GM21447 (cell line): ENCODE data around the gene AKT1S1.

ENCODE experiments used
- ATAC-seq: cut with Tn5 transposase; IDR thresholded peaks from one replicate; pipeline ENCODE4 v1.9.1; 2021; ENCODE audit not compliant: unreplicated experiment

The AKT1S1 gene

DNA sequence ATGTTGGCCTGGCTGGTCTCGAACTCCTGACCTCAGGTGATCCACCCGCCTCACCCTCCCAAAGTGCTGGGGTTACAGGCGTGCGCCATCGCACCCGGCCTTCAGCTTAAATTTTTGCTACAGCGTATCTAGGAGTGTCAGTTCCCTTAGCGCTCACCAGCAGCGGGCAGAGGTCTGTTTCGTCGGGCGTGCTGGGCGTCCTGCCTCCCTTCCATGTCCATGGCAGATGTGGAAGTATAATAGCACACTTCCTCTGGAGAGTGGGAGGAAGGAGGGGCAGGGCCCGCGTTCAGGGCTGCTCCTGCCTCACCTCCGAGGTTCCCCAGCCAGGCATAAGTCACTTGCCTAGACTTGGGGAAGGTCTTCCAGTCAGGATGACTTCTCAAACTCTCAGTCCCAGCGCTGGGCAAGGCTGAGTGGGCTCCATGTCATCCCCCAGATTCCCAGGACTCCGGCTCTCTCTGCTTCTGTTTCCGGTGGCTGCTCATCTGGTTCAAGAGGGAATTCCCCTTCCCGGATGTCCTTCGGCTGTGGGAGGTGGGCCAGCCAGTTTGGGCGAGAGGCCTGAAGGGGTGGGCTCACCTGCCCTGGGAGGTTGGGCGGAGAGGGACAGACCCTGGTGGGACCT is 10.0 kb upstream of the AKT1S1 start:
- ATAC-seq: no peak

DNA sequence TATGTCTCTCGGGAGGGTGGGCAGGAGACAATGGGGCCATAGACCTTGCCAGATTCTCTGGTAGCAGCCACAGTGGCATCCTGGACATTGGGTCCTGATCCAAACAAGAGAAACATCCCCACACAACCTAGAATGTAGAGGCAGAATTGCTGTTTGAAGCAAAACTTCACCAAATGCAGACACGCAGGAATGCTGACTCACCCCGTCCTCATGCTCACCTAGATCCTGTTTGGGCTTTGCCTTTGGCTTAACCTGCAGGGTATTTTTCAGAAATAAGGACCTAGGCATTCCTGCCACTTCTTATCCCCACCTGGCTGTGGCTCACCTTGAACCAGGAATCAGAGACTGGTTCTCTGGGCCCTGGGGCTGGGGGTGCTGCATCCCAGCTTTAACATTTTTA is 7.6 kb upstream of the AKT1S1 start:
- ATAC-seq: no peak

DNA sequence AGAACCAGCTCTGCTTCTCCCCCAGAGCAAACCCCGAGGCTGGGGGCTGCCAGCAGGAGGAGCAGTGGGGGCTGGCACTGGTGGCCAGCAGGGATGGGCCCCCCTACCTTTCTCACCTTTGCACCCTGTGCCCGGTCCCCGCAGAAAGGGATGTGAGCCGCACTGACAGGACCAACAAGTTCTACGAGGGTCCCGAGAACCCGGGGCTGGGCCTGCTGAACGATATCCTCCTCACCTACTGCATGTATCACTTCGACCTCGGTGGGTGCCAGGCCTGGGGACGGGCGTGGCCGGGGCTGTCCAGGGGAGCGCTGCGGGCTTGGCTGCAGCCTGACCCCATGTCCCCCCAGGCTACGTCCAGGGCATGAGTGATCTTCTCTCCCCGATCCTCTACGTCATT is 7.0 kb upstream of the AKT1S1 start:
- no peak for ATAC-seq

DNA sequence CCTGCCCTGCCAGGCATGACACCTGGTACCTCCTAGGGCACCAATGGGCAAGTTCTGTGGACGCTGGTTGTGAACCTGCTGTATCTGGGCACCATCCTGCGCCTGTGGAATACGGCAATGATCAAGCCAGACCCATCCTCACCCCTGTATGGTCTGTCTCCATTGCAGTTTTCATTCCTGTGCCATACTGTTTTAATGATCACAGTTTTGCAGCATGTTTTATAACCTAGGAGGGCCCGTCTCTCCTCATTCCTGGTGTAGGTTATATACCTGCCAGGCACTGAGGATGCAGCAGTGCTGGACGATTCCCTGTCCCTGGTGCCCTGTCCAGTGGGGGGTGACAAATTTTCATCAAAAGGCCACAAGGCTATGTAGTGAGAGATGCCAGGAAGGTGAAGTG is 5.9 kb upstream of the AKT1S1 start:
- ATAC-seq: no peak

DNA sequence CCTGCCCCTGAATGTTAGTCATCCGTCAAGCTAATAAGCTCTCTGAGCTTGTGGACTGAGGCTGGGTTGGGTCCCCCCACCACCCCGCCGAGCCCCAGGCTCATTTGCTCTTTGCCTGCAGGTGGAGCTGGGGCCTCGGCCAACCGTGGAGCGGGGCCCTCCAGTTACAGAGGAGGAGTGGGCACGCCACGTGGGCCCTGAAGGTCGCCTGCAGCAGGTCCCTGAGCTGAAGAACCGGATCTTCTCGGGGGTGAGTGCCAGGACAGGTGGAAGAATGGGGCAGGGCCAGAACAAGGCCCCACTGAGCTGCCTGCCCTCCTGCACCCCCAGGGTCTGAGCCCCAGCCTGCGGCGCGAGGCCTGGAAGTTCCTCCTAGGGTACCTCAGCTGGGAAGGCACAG is 5.5 kb upstream of the AKT1S1 start:
- no peak for ATAC-seq

DNA sequence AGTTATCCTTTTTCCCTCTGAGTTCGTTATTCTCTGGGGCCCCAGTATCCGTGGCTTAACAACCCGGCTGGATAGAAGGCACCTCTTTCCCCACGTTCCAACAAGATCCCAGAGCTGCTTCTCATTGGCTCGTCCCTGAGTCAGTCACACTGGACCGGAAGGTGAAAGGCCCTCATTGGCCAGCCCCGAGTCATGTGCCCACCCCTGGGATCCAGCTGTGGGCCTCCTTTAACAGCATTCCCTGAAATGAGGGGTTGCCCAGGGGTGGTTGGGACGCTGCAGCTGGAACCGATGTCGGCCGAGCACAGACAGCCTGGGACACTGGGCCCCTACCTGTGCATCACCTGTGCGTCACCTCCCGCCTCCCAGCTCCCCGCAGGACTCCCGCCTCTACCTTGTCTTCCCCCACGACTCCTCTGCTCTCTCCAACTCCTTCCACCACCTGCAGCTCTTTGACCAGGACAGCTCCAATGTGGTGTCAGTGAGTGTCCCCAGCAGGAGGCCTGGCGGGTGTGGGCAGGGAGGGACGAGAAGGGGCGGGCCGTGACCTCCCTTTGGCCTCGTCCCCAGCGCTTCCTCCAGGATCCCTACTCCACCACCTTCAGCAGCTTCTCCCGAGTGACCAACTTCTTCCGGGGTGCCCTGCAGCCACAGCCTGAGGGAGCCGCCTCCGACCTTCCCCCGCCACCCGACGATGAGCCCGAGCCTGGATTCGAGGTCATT is 4.7 kb upstream of the AKT1S1 start:
- no peak for ATAC-seq

DNA sequence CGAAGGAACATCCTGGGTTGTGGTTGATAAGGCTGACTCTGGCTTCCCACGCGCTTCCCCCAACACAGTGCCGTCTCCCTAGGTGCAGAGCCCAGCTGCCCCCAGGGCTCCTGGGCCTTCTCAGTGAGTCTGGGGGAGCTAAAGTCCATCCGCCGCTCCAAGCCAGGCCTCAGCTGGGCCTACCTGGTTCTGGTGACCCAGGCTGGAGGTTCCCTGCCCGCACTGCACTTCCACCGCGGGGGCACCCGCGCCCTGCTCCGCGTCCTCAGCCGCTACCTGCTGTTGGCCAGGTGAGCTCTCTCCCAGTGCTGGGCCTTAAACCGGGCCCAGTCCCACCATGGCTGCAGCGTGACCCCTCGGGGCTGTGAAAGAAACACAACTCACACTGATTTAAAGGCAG is 4.0 kb upstream of the AKT1S1 start:
- no peak for ATAC-seq

DNA sequence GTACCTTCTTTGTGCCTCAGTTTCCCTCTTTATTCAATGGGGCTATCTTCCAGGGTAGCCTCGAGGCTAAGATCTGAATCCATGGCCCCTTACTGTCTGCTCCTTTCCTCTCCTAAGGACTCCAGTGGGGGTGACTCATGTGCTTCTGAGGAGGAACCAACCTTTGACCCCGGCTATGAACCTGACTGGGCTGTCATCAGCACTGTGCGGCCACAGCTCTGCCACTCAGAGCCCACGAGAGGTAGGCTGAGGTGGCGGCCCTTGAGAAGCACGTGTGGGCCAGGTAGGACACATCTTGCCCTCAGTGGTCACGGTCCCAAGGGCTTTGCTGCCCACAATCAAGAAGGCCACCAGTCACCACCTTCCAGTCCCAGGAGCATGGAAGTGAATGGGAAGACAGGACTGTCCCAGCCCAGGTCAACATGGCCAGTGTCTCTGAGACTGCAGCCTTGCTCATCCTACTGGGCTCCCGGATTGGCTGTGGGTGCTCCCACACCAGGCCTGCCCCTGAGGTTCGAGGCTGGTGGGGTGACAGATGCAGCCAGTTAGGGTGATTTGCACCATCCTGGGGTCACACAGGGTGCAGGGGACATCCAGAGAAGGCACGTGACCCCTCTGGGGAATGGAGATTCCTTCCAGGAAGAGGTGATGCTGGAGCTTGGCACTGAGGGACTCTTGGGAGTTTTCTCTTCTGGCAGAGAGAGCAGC is 3.2 kb upstream of the AKT1S1 start:
- no peak for ATAC-seq

DNA sequence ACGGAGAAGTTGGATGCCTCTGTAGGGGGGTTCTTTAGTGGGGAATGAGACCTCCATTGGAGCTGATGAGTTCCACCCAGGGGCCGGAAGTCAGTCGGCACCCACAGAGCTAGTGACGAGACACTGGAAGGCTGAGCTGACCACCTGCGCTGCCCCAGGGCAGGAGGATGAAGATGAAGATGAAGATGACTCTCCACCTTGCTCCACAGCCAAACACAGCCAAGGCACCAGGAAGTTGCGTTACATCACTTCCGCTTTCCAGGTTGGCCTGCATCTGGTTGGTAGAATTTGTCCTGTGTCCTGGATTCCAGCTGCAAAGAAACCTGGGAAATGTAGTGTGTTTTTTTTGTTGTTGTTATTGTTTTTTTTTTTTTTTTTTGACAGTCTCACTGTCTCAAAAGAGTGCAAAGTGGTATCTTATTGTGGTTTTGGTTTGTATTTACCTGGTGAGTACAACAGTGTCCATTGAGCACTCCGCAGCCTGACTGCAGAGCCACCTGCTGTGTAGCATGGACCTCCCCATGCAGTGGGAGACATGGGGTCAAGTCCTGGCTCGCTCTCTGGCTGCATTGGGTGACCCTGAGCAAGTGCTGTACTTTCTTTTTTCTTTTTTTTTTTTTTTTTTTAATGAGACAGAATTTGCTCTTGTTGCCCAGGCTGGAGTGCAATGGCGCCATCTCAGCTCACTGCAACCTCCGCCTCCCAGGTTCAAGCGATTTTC is 2.2 kb upstream of the AKT1S1 start:
- no peak for ATAC-seq

DNA sequence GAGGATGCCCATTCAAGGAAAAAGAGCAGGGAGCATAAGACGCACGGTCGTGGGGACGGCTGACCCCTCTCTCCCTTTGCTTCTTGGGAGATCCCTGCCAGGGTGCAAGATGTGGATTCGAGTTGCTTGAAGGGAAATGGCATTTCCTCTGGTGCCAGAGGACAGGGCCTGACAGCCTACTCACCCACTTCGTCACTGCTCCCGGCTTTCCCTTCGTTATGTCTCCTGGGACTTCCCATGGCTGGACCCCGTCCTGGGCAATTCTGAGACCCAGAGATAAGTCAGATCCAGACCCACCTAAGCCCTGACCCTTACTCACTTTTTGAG is 1.6 kb upstream of the AKT1S1 start:
- no peak for ATAC-seq

DNA sequence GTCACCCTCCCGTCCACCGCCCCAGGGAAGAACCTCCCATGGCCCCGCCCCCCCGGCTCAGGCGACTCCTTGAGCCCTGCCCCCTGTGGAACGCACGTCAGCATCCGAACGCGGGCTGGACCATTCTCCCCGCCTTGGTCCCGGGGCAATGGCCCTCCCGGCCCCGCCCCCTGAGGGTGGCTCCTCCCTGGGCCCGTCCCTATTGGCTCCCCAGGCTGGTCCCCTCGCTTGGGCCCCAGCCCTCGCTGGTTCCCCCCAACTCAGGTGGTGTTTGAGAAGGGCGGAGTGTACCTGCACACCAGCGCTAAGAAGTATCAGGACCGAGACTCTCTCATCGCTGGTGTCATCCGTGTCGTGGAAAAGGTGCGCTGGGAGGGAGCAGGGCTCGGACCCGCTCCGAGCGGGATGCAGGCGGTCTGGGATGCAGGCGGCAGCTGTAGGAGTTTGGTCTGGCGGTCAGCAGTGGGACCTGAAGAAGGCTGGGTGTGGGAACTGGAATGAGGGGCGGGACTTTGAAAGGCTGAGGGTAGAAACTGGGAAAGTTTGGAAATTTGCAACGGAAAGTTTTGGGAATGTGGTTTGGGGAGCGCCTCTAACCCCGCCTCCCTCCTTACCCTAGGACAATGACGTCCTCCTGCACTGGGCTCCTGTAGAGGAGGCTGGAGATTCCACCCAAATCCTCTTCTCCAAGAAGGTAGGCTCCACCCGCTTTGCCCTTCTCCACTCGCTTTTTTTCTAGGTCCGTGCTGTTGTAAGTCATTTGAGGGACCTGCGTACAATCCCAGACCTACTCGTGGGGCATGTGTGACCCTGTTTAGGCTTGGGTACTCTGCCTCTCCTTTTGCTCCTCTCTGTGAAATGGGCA is 956 bp upstream of the AKT1S1 start:
- ATAC-seq: peak; percentile 43

DNA sequence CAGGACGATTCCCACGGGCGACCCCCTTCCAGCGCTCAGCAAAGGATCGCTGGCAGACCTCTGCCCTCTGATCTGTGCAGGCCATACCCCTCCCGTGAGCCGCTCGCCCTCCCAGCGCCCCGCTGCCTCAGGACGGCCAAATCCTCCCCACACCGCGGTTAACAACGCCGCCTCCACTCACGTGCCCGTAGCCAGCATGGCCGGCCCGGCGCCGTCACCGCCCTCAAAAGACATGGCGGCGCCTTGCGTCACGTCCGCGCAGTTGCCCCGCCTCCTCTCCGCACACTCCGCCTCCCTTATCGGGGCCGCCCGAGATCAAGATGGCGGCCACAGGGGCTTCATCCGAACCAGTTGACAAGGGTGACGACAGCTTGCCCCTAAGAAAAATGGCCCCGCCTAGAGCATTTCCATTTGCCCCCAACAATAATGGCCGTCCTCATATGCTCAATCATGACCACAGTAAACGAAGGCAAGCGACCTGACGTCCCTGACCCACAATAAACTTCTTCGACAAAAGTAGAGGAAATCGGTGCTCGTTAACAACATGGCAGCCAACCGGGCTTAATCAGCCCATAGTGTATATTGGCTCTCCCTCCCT is 634 bp downstream of the AKT1S1 start:
- peak; percentile 43 for ATAC-seq

DNA sequence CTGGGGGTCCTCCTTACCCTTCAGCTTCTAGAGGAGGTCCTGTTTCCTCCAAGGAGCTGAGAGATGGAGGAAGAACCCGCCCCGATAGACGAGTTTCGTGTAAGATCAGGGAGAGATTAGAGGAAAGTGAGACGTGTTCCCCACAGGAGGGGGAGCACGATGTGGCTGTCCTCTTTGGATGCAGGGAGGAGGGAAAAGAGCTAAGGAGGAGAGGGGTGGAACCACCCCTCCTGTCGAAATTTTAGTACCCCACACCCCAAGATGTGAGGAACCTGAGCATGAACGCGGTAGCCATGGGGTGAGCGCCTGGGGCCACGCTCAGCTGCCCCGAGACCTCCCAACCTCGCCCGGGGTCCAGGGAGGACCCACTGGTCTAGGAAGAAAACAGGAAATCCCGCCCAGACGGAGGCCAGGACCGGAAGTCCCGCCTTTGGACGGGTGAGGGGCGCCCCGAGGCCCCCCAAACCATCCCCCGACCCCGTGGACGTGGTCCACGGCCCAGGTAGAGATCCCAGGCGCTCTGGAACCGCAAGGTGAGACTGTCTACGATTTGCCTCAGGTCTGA is 1.2 kb downstream of the AKT1S1 start:
- ATAC-seq: no peak

DNA sequence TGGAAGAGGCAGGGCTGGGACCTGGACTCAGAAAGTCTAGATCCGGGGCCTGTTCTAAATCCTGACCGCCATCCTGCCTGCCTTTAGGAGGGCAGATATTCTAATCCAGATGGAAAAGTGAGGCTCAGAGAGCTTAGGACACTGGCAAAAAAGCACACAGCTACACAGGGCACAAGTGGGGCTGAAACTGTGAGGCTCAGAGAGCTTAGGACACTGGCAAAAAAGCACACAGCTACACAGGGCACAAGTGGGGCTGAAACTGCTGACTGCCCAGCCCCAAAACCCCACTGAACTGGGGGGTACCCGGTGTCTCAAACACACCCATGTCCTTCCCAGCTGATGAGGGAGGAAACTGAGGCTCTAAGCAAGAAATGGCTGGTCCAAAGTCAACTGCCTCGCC is 2.0 kb downstream of the AKT1S1 start:
- no peak for ATAC-seq

DNA sequence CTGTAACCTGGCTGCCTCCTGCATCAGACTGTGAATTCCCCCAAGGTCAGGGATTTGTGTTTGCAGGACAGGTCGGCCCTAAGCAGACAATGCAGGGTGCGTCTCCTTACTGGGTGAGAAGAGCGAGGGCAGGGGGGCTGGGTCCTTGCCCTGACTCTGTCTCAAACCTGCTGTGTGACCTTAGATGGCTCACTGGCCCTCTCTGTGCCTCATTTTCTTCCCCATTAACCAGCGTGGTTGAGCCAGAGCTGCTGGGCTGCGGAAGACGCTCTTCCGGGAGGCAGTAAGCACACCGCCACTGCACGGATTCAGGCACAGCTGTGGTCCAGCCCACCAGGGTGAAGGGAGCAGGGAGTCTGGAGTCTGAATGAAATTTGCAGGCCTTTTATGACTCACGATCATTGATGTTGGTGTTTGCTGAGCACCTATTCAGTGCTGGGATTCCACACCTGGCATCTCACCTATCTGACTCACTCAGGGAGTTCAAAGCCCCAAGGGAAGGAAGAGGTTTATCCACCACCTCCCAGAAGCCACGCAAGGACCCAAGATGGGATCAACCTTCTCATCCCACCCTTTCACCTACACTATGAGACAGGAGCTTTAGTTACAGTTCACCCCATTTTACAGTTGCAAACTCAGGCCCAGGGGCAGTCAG is 2.5 kb downstream of the AKT1S1 start:
- ATAC-seq: no peak

DNA sequence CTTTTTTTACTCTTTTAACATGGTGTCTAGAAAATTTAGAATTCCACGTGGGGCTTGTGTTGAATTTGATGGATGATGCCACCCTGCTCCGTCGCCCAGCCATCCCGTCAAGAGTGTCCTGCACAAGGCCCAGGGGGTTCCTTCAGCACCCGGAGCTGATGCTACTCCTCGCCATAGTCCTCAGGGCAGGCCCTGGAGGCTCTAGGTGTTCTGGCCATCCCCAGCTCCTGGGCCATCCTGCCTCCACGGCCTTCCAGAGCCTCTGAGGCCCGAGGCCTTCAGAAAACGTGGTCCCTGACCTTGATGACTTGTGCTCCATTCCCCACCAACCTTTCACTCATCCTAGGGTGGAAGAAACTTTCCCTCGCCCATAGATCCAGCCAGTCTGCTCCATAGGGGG is 3.3 kb downstream of the AKT1S1 start:
- no peak for ATAC-seq

DNA sequence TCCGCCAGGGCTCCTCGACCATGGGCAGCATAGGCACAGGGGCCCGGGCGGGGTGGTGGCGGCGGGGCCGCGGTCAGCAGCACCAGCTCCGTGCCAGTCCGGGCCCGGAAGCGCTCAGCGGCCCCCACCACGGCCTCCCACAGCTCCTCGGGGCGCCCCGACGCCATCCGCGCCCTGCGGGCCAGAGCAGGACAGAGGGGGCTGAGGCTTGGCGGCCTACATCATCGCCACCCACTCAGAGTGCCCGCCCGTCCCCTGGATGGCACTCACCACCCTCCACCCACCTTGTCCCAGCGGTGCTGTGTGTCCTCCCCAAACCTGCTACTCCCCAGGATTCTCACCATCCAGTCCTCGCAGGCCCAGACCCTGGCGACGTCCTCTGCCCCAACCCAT is 4.0 kb downstream of the AKT1S1 start:
- ATAC-seq: no peak

DNA sequence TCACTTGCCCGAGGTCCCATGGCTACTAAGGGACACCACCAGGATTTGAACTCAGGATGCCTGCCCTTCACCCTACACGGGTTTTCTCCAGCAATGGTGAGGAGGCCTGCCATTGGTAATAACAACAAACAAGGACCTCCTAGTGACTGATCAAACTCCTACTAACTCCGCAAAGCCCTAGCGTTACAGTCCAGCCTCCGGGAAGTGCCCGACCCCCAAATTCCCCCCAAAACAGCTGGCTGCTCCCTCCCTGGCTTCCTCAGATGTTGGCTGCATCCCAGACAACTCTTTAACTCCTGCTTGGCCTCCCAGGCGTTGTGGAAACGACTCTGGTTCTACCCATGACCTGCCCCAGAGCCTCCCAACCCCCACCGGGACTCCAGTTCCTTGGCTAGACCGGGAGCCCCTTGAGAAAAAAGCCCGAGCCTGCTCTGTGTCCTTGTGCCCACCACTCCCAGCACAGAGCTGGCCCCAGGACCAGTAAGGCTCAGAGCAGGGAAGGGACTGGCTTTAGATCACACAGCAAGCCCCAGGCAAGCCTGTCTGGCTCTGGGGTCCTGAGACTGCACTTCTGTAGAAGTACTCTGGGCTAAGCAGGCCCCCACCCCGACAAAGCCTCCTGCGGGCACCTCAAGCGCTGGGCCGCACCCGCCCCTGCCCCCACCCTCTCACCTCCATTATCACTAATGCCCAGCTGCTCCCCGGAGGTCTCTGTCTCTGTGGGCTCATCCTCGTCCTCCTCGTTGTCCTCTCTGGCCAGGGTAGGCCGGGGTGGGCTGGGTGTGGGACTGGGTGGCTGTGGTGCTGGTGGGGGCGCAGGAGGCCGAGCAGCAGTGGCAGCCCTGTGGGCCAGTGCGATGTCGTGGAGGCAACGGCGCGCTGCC is 4.7 kb downstream of the AKT1S1 start:
- ATAC-seq: no peak
